K562 (cell line): ENCODE data around the gene CFAP90. TPM values are rescaled to one million over a fixed set of nuclear protein-coding genes. Genes with fewer than 3 reads are reported as not detected.

Experiments
- ATAC-seq: fragments of 200-7000 bp; cut with Tn5 transposase; 3 replicates; pipeline ENCODE4 v1.9.1; 2020; ENCODE audit warnings: moderate library complexity
- BruUV-seq: library from RNA; stranded (reverse); fragments of 400-500 nt; replicated peaks from 2 replicates; lab custom pipeline; 2021; lab: Mats Ljungman, UMichigan
- CTCF ChIA-PET: fragments of 300-600 bp; formaldehyde crosslinking; extraction: SDS; loops from one replicate; lab custom pipeline; 2021; ENCODE audit warnings: low intra/inter-chr PET ratio; lab: Yijun Ruan, JAX
- POLR2A ChIA-PET: fragments of 300-600, 350-650 bp; sonication (Branson Sonifier 250); formaldehyde crosslinking; extraction: SDS; loops from one replicate; lab custom pipeline; 2021; ENCODE audit warnings: antibody characterized with exemption, inconsistent platforms; lab: Yijun Ruan, JAX
- DNase-seq, 4 experiments: peaks; one replicate each; pipeline versions ENCODE4 v3.0.0 to v3.0.0-alpha.2; 2011 to 2018; ENCODE audit warnings: low spot score in 3 of 4, mixed read lengths in 3 of 4; ENCODE audit errors: extremely low read depth in 1 of 4
- FAIRE-seq: peaks from 2 replicates; lab custom pipeline; 2011; peaks lifted over from hg19 to GRCh38; lab: Jason Lieb, UNC
- H2AFZ ChIP-seq: 2 replicates; pipeline ENCODE4 v1.6.0; 2011; ENCODE audit warnings: low read depth, low read length, control low read depth, inconsistent platforms
- H3K27ac ChIP-seq: fragments of 200-600 bp; 3 replicates; pipeline ENCODE4 v1.8.0; 2011; ENCODE audit warnings: low read depth, mild to moderate bottlenecking, control low read depth, inconsistent platforms, low read length, moderate library complexity, mixed read lengths; ENCODE audit errors: extremely low read depth
- H3K27me3 ChIP-seq, 2 experiments: fragments of 300-600 bp in 1 of 2; 2 replicates in 1 of 2; 3 replicates in 1 of 2; pipeline versions ENCODE4 v1.6.0 to v1.8.0; 2011; ENCODE audit warnings: inconsistent platforms in 2 of 2, low read length in 2 of 2, mild to moderate bottlenecking in 1 of 2, mixed read lengths in 1 of 2, moderate library complexity in 1 of 2; ENCODE audit not compliant: control insufficient read depth in 2 of 2, insufficient read depth in 2 of 2
- H3K36me3 ChIP-seq: fragments of 300-600 bp; 3 replicates; pipeline ENCODE4 v1.8.0; 2011; ENCODE audit warnings: mild to moderate bottlenecking, low read length, inconsistent platforms; ENCODE audit not compliant: control insufficient read depth, insufficient read depth
- H3K4me1 ChIP-seq, 2 experiments: fragments of 200-600 bp in 1 of 2; replicated peaks in 1 of 2; 2 replicates in 1 of 2; 3 replicates in 1 of 2; pipeline versions ENCODE4 v1.5.1 to v1.8.0; 2011; ENCODE audit warnings: inconsistent platforms in 2 of 2, low read length in 2 of 2, mild to moderate bottlenecking in 1 of 2, mixed read lengths in 1 of 2, moderate library complexity in 1 of 2; ENCODE audit not compliant: control insufficient read depth in 2 of 2, insufficient read depth in 2 of 2
- H3K4me2 ChIP-seq: 2 replicates; pipeline ENCODE4 v1.6.1; 2011; ENCODE audit warnings: low read length, control low read depth, inconsistent platforms, mixed read lengths; ENCODE audit not compliant: insufficient read depth
- H3K4me3 ChIP-seq: fragments of 200-600 bp; sonication (generic), shearing (Covaris generic); 2 replicates; pipeline ENCODE4 v1.5.1; 2016; ENCODE audit warnings: control low read depth, inconsistent platforms
- H3K79me2 ChIP-seq: fragments of 200-600 bp; 3 replicates; pipeline ENCODE4 v1.8.0; 2011; ENCODE audit warnings: low read length, inconsistent platforms; ENCODE audit not compliant: control insufficient read depth, insufficient read depth
- H3K9ac ChIP-seq, 2 experiments: 2 replicates each; pipeline versions ENCODE4 v1.6.0 to v1.6.1; 2011; ENCODE audit warnings: low read depth in 2 of 2, low read length in 2 of 2, control low read depth in 1 of 2, inconsistent platforms in 1 of 2, mild to moderate bottlenecking in 1 of 2, mixed read lengths in 1 of 2; ENCODE audit not compliant: insufficient read depth in 1 of 2
- H3K9me1 ChIP-seq: one replicate; pipeline ENCODE4 v1.6.0; 2011; ENCODE audit warnings: inconsistent platforms, mild to moderate bottlenecking, low read length, moderate library complexity; ENCODE audit not compliant: control insufficient read depth, insufficient read depth
- H3K9me3 ChIP-seq: replicated peaks from 2 replicates; pipeline ENCODE4 v1.5.1; 2011; ENCODE audit warnings: low read depth, low read length, inconsistent platforms; ENCODE audit not compliant: control insufficient read depth, insufficient read depth
- H4K20me1 ChIP-seq: replicated peaks from 2 replicates; pipeline ENCODE4 v1.6.1; 2011; ENCODE audit warnings: low read length, inconsistent platforms, mixed read lengths; ENCODE audit not compliant: control insufficient read depth, insufficient read depth
- KLF13 ChIP-seq: fragments of 450-650 bp; IDR thresholded peaks from 2 replicates; pipeline ENCODE4 v1.6.1; 2016; ENCODE audit warnings: missing genetic modification characterization, low read depth, mild to moderate bottlenecking, missing compliant biosample characterization, moderate library complexity, borderline replicate concordance
- WGBS: fragments of 100-300 bp; shearing (Covaris generic); methylation state at CpG from one replicate; pipeline ENCODE4 v1.1.6; 2016; ENCODE audit warnings: low coverage, mixed read lengths; ENCODE audit not compliant: insufficient coverage; ENCODE audit errors: missing lambda C conversion rate; 5-methylcytosine and 5-hydroxymethylcytosine counted together
- in situ Hi-C: fragments of 300-500 bp; cut with MboI; formaldehyde crosslinking; loops from 4 replicates; pipeline ENCODE4 v1.15.0; 2018; ENCODE audit warnings: inconsistent platforms, mixed read lengths
- intact Hi-C: fragments of 100-400 bp; cut with micrococcal nuclease; formaldehyde crosslinking; loops from 2 replicates; pipeline ENCODE4 v1.14.2; 2022
- polyA plus RNA-seq, 8 experiments: library from polyadenylated mRNA; depleted of rRNA in 4 of 8; stranded (reverse) in 5 of 8; unstranded in 3 of 8; fragments of >200 nt; fragmentation: Nextera tagmentation in 2 of 8; fragmentation: Illumina TruSeq in 1 of 8; extraction: Ambion mirVana in 2 of 8; extraction: Trizol in 1 of 8; gene quantifications; 2 replicates each; pipeline versions ENCODE4 v1.2.1 to v1.2.3, GENCODE V29; 2011 to 2014; ENCODE audit warnings: inconsistent platforms in 1 of 8, missing spikeins in 1 of 8
- total RNA-seq, 7 experiments: library from RNA; depleted of rRNA in 6 of 7; stranded (reverse); fragments of >200 nt in 6 of 7; fragmentation: Illumina TruSeq in 2 of 7; extraction: Trizol in 2 of 7; gene quantifications; 2 replicates each; pipeline versions ENCODE4 v1.2.1 to v1.2.3, GENCODE V29; 2011 to 2021; ENCODE audit warnings: low replicate concordance in 1 of 7
- TF ChIP-seq, protein P1 (sequence below), 3 experiments: IDR thresholded peaks in 2 of 3; conservative IDR thresholded peaks in 1 of 3; 2 replicates each; pipeline ENCODE4 v1.5.1; 2011 to 2012; ENCODE audit warnings: low read length in 3 of 3, mild to moderate bottlenecking in 3 of 3, control low read depth in 2 of 3, improper control_type of control experiment in 1 of 3, inconsistent platforms in 1 of 3, low read depth in 1 of 3, mixed read lengths in 1 of 3, moderate library complexity in 1 of 3; ENCODE audit not compliant: insufficient read depth in 2 of 3
- TF ChIP-seq, protein P2 (sequence below): fragments of 200-400 bp; formaldehyde crosslinking; IDR thresholded peaks from 2 replicates; pipeline ENCODE4 v1.6.1; 2017; ENCODE audit warnings: mild to moderate bottlenecking, low read depth, low read length, moderate library complexity

CFAP90 gene
- total and polyA plus RNA-seq, 9 of the 15 experiments (the other 6 are each of a cell fraction or from before 2014, with no cell fraction given) = not detected

DNA sequence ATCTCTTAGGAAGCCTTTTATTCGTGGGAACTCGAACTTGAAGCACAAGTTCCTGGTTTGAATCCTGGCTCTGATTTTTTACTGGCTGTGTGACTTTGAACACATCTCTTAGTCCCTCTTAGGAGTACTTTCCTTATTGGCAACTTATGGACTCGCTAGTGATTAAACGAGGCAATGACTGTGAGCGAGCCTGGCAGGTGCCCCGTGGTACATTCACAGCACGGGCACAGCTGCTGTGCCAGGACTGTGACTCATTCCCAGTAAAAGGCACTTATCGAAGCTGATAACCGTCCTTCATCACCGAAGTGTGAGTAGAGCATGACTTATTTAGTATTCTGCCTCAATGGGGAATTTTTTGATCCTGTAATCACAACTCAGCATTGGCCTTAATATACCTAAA lies 22.7 kb downstream of the CFAP90 start (continued):
- TF ChIP-seq KLF13 (tag) = no peak

DNA sequence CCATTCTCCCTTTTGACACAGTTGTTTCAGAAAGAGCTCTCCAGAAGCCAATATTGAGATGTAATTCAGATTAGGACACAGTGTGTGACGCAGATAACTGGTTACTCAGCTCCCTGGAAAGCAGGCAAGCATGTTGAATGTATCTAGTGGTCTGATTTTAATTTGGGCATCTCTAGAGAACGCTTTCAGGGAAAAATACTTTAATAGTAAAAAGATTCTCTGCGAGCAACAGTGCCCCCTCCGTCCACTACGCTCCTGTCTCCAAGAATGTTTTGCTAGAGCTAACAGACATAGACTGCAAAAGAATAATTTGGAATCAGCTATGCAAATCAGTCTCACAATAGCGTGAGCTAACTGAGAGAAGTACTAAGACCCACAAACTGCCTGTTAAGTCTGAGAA lies 23.3 kb downstream of the CFAP90 start:
- Histone ChIP-seq H3K27me3 (peaks cover 14 to 68% of the 10 kb centered on the region in 2 experiments), H3K27ac (no peak overlapping the region), H3K4me3 (no peak overlapping the region), H4K20me1 (no peaks in the 10 kb centered on the region), H3K36me3 (no peaks in the 10 kb centered on the region), H3K4me2 (no peak overlapping the region), H3K9ac (no peak overlapping the region), H3K9me1 (no peaks in the 10 kb centered on the region), H2AFZ (no peak overlapping the region), H3K4me1 (no peaks in the 10 kb centered on the region), H3K79me2 (no peaks in the 10 kb centered on the region), H3K9me3 (no peaks in the 10 kb centered on the region)
- intact Hi-C loops (no loop called here), in situ Hi-C loops (no loop called here)
- ATAC-seq = peak; percentile 48; the same call in 1 of the 3 replicates
- BruUV-seq = no TSS peak
- CTCF ChIA-PET = no interaction called here
- WGBS = 2% methylated on average over 6 of the region's 6 CpGs
- no peak for FAIRE-seq
- POLR2A ChIA-PET = interaction anchor here (1.3 kb wide), 1 partner anchor 41 kb away, joined by 4 read pairs; the partner anchor contains the start of genes FASTKD3 and MTRR
- no peak for DNase-seq
- TF ChIP-seq, protein P1, sequence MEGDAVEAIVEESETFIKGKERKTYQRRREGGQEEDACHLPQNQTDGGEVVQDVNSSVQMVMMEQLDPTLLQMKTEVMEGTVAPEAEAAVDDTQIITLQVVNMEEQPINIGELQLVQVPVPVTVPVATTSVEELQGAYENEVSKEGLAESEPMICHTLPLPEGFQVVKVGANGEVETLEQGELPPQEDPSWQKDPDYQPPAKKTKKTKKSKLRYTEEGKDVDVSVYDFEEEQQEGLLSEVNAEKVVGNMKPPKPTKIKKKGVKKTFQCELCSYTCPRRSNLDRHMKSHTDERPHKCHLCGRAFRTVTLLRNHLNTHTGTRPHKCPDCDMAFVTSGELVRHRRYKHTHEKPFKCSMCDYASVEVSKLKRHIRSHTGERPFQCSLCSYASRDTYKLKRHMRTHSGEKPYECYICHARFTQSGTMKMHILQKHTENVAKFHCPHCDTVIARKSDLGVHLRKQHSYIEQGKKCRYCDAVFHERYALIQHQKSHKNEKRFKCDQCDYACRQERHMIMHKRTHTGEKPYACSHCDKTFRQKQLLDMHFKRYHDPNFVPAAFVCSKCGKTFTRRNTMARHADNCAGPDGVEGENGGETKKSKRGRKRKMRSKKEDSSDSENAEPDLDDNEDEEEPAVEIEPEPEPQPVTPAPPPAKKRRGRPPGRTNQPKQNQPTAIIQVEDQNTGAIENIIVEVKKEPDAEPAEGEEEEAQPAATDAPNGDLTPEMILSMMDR (IDR thresholded peaks at IDR 0.05 in 2 of 3, conservative IDR thresholded peaks at IDR 0.05 in 1 of 3; ENCODE audit: insufficient read depth in 2 of 3, low read depth in 1 of 3, low read length in 3 of 3) = peak in 2 of 3 experiments; percentile 25 to 29; a peak in 2 of 6 replicates
- TF ChIP-seq, protein P2, sequence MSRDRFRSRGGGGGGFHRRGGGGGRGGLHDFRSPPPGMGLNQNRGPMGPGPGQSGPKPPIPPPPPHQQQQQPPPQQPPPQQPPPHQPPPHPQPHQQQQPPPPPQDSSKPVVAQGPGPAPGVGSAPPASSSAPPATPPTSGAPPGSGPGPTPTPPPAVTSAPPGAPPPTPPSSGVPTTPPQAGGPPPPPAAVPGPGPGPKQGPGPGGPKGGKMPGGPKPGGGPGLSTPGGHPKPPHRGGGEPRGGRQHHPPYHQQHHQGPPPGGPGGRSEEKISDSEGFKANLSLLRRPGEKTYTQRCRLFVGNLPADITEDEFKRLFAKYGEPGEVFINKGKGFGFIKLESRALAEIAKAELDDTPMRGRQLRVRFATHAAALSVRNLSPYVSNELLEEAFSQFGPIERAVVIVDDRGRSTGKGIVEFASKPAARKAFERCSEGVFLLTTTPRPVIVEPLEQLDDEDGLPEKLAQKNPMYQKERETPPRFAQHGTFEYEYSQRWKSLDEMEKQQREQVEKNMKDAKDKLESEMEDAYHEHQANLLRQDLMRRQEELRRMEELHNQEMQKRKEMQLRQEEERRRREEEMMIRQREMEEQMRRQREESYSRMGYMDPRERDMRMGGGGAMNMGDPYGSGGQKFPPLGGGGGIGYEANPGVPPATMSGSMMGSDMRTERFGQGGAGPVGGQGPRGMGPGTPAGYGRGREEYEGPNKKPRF = no peak
